Measurements from ENCODE around the gene CPXM1. TPM values are rescaled to one million over a fixed set of nuclear protein-coding genes. Genes with fewer than 3 reads are reported as not detected.

The CPXM1 gene
- total and polyA plus RNA-seq, 8 donors: 0.50 to 16.2 (median 1.2) TPM; not detected in 3

GRCh38 chr20:2799688-2800520 is 523 bp downstream of the CPXM1 start:
- Histone ChIP-seq H3K27me3 (peaks cover 5 to 99% (median 59%) of the 10 kb centered on the region in 3 donors), H3K36me3 (no peaks in the 10 kb centered on the region), H3K27ac (no peak overlapping the region), H3K9me3 (no peaks in the 10 kb centered on the region), H3K4me1 (peaks cover 5 to 28% (median 23%) of the 10 kb centered on the region in 4 donors), H3K4me3 (peak overlapping the region; percentile 15 to 53 (median 30))
- DNase-seq: peak in 1 of 2 donors; percentile 50
- intact Hi-C loops (cut with DNase I; ENCODE audit: low total_unique reads): no loop called here
- TF ChIP-seq POLR2A (IDR thresholded peaks at IDR 0.05): no peak
- 3 to 7% (median 4%) methylated on average over 28 to 61 of the region's 61 CpGs for WGBS, 5 donors

- intact Hi-C loops (cut with DNase I; ENCODE audit: low total_unique reads): no loop called here
- Histone ChIP-seq H3K9me3 (no peaks in the 10 kb centered on the region), H3K4me3 (peak overlapping the region; percentile 15 to 53 (median 30)), H3K36me3 (no peaks in the 10 kb centered on the region), H3K27ac (no peak overlapping the region), H3K27me3 (peaks cover under 1 to 97% (median 52%) of the 10 kb centered on the region in 3 donors), H3K4me1 (peaks cover 5 to 25% (median 22%) of the 10 kb centered on the region in 4 donors)
- no peak for DNase-seq
- 49 to 64% (median 53%) methylated on average over 8 to 9 of the region's 9 CpGs for WGBS, 5 donors
- no peak for TF ChIP-seq POLR2A (IDR thresholded peaks at IDR 0.05)
- no peak for TF ChIP-seq POLR2AphosphoS5 (IDR thresholded peaks at IDR 0.05)
- TF ChIP-seq EP300 (IDR thresholded peaks at IDR 0.05): no peak
- no peak for TF ChIP-seq CTCF (IDR thresholded peaks at IDR 0.05)
Measured at GRCh38 chr20:2799271-2799670, 1.2 kb downstream of the CPXM1 start.

- no peaks in the 10 kb centered on the region for H3K9me3 ChIP-seq
- DNase-seq: no peak
- no peak overlapping the region for H3K27ac ChIP-seq
- H3K4me3 ChIP-seq: no peak overlapping the region
- peaks cover 5 to 25% (median 22%) of the 10 kb centered on the region in 4 donors for H3K4me1 ChIP-seq
- intact Hi-C loops (cut with DNase I; ENCODE audit: low total_unique reads): no loop called here
- H3K36me3 ChIP-seq: no peaks in the 10 kb centered on the region
- WGBS, 5 donors: 73 to 83% (median 80%) methylated on average over 6 of the region's 6 CpGs
- peaks cover 2 to 97% (median 49%) of the 10 kb centered on the region in 3 donors for H3K27me3 ChIP-seq
- TF ChIP-seq CTCF (IDR thresholded peaks at IDR 0.05): no peak
- TF ChIP-seq POLR2AphosphoS5 (IDR thresholded peaks at IDR 0.05): no peak
- no peak for TF ChIP-seq EP300 (IDR thresholded peaks at IDR 0.05)
- no peak for TF ChIP-seq POLR2A (IDR thresholded peaks at IDR 0.05)
Measured at GRCh38 chr20:2798814-2799213, 1.6 kb downstream of the CPXM1 start.

GRCh38 chr20:2798095-2798805 is 2.2 kb downstream of the CPXM1 start:
- H3K4me1 ChIP-seq: peaks cover 5 to 25% (median 22%) of the 10 kb centered on the region in 4 donors
- H3K9me3 ChIP-seq: no peaks in the 10 kb centered on the region
- no peak overlapping the region for H3K27ac ChIP-seq
- no peaks in the 10 kb centered on the region for H3K36me3 ChIP-seq
- TF ChIP-seq EP300 (IDR thresholded peaks at IDR 0.05) (no peak), CTCF (IDR thresholded peaks at IDR 0.05) (no peak)
- WGBS, 5 donors: 79 to 88% (median 87%) methylated on average over 14 to 19 of the region's 19 CpGs
- no peak for DNase-seq
- H3K4me3 ChIP-seq: no peak overlapping the region
- intact Hi-C loops (cut with DNase I; ENCODE audit: low total_unique reads): no loop called here
- peaks cover 4 to 97% (median 44%) of the 10 kb centered on the region in 3 donors for H3K27me3 ChIP-seq

Data from stomach (tissue), 9 donors.